ENCODE results near the gene TMC4. TPM values are rescaled to one million over a fixed set of nuclear protein-coding genes. Genes with fewer than 3 reads are reported as not detected.

TMC4 gene
- total and polyA plus RNA-seq, 4 donors = 0.23 to 2.4 (median 1.4) TPM

- no peak for TF ChIP-seq REST (IDR thresholded peaks at IDR 0.05)
- TF ChIP-seq ZBTB33 (IDR thresholded peaks at IDR 0.05) = no peak
- TF ChIP-seq FOXA1 (IDR thresholded peaks at IDR 0.05) = no peak
These were observed 47.2 kb downstream of the TMC4 start (continued) for GRCh38 chr19:54125713-54126112.

- H3K27ac ChIP-seq (ENCODE audit: low read depth in 1 of 2, low read length in 2 of 2) = no peak overlapping the region
- no peaks in the 10 kb centered on the region for H3K27me3 ChIP-seq (ENCODE audit: control insufficient read depth in 4 of 4, insufficient read depth in 4 of 4, low read length in 3 of 4)
- DNase-seq (ENCODE audit: low spot score) = no peak
- H3K4me3 ChIP-seq (ENCODE audit: low read depth in 1 of 3, low read length in 3 of 3) = no peak overlapping the region
- no peak overlapping the region for H3K9ac ChIP-seq (ENCODE audit: low read depth in 1 of 2, low read length in 2 of 2)
- TF ChIP-seq FOXA1 (IDR thresholded peaks at IDR 0.05) (no peak), ZBTB33 (IDR thresholded peaks at IDR 0.05) (no peak), ATF3 (IDR thresholded peaks at IDR 0.05) (no peak), SP1 (IDR thresholded peaks at IDR 0.05) (no peak), GABPA (IDR thresholded peaks at IDR 0.05 in 1 of 2, conservative IDR thresholded peaks at IDR 0.05 in 1 of 2) (no peak), NR2F2 (IDR thresholded peaks at IDR 0.05) (no peak), JUND (IDR thresholded peaks at IDR 0.05) (no peak)
- WGBS = 97% methylated on average over 19 of the region's 19 CpGs
- H3K36me3 ChIP-seq (ENCODE audit: control insufficient read depth in 4 of 4, insufficient read depth in 3 of 4, low read depth in 1 of 4, low read length in 3 of 4) = peaks cover 17 to 90% (median 34%) of the 10 kb centered on the region in 4 donors
- no peaks in the 10 kb centered on the region for H3K9me3 ChIP-seq (ENCODE audit: control insufficient read depth in 4 of 4, low read length in 3 of 4)
- no peaks in the 10 kb centered on the region for H3K4me1 ChIP-seq (ENCODE audit: control insufficient read depth in 4 of 4, insufficient read depth in 4 of 4, low read length in 3 of 4)
These were observed 48.6 kb downstream of the TMC4 start for GRCh38 chr19:54124393-54124792.

GRCh38 chr19:54123682-54124081, 49.3 kb downstream of the TMC4 start:
- no peak for DNase-seq (ENCODE audit: low spot score)
- no peaks in the 10 kb centered on the region for H3K4me1 ChIP-seq (ENCODE audit: control insufficient read depth in 4 of 4, insufficient read depth in 4 of 4, low read length in 3 of 4)
- TF ChIP-seq ZBTB33 (IDR thresholded peaks at IDR 0.05) (no peak), CTCF (IDR thresholded peaks at IDR 0.05; ENCODE audit: low read depth, low read length, missing input control) (no peak), RXRA (IDR thresholded peaks at IDR 0.05) (no peak), MAX (IDR thresholded peaks at IDR 0.05) (no peak), TAF1 (conservative IDR thresholded peaks at IDR 0.05) (no peak), HNF4A (conservative IDR thresholded peaks at IDR 0.05) (no peak), RAD21 (IDR thresholded peaks at IDR 0.05) (no peak), JUND (IDR thresholded peaks at IDR 0.05) (no peak), ATF3 (IDR thresholded peaks at IDR 0.05) (no peak), NR2F2 (IDR thresholded peaks at IDR 0.05) (no peak), GABPA (IDR thresholded peaks at IDR 0.05 in 1 of 2, conservative IDR thresholded peaks at IDR 0.05 in 1 of 2) (no peak)
- no peak overlapping the region for H3K27ac ChIP-seq (ENCODE audit: low read depth in 1 of 2, low read length in 2 of 2)
- H3K9ac ChIP-seq (ENCODE audit: low read depth in 1 of 2, low read length in 2 of 2) = no peak overlapping the region
- WGBS = 96% methylated on average over 17 of the region's 17 CpGs
- H3K36me3 ChIP-seq (ENCODE audit: control insufficient read depth in 4 of 4, insufficient read depth in 3 of 4, low read depth in 1 of 4, low read length in 3 of 4) = peaks cover 17 to 84% (median 32%) of the 10 kb centered on the region in 4 donors
- H3K9me3 ChIP-seq (ENCODE audit: control insufficient read depth in 4 of 4, low read length in 3 of 4) = no peaks in the 10 kb centered on the region
- H3K27me3 ChIP-seq (ENCODE audit: control insufficient read depth in 4 of 4, insufficient read depth in 4 of 4, low read length in 3 of 4) = no peaks in the 10 kb centered on the region
- H3K4me3 ChIP-seq (ENCODE audit: low read depth in 1 of 3, low read length in 3 of 3) = no peak overlapping the region
